GM04503 (cell line): ENCODE data around the gene ATP5MC2.
"Not testable (repeated sequence)": the region's sequence is repeated elsewhere in the genome, so short reads cannot be mapped to it uniquely, and the experiment has no call there.

ENCODE experiments used
- DNase-seq: peaks from one replicate; pipeline ENCODE4 v3.0.0-alpha.2; 2012; ENCODE audit warnings: low read depth

ATP5MC2 gene

DNA sequence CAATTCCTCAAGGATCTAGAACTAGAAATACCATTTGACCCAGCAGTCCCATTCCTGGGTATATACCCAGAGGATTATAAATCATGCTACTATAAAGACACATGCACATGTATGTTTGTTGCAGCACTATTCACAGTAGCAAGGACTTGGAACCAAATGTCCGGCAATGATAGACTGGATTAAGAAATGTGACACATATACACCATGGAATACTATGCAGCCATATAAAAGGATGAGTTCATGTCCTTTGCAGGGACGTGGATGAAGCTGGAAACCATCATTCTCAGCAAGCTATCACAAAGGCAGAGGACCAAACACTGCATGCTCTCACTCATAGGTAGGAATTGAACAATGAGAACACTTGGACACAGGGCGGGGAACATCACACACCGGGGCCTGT lies 29.6 kb downstream of the ATP5MC2 start:
- not testable (repeated sequence) for DNase-seq

DNA sequence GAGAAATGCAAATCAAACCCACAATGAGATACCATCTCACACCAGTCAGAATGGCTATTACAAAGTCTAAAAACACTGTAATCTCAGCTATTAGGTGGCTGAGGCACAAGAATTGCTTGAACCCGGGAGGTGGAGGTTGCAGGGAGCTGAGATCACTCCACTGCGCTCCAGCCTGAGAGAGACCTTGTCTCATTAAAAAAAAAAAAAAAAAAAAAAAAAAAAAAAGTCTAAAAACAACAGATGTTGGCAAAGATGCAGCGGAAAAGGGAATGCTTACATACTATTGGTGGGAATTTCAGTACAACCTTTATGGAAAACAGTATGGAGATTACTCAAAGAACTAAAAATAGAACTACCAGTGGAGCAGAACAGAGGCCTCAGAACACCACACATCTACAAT lies 30.7 kb downstream of the ATP5MC2 start:
- DNase-seq: no peak

DNA sequence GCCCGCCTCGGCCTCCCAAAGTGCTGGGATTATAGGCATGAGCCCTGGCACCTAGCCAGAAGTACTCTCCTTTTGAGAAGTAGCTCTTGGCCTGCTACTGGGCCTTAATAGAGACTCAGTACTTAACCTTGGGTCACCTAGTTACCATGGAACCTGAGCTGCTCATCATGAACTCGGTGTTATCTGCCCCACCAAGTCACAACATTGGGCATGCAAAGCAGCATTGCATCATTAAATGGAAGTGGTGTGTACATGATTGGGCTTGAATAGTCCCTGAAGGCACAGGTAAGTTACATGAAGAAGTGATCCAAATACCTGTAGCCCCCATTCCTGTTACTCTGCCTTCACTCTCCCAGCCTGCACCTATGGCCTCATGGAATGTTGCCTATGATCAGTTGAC lies 31.8 kb downstream of the ATP5MC2 start:
- no peak for DNase-seq

DNA sequence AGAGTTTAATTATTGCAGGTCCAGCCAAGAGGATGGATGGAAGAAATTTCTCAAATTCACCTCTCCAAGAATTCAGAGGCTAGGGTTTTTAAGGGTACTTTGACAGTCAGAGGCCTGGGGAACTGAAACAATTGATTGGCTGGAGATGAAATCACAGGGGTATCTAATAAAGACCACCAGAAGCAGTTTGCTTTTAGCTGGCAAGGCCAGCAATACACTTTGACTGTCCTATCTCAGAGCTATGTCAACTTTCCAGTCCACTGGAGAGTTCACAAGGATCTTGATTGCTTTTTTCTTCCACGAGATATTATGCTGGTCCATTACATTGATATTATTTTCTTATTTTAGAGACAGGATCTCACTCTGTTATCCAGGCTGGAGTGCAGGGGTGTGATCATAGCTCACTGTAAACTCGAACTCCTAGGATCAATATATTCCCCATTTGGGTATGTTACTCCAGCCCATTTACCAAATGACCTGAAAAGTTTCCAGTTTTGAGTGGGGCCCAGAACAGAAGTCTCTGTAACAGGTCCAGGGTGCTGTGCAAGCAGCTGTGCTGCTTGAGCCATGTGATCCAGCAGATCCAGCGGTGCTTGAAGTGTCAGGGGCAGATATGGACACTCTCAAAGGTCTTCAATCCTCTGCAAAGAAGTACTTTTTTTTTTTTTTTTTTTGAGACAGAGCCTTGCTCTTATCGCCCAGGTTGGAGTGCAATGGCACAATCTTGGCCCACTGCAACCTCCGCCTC lies 32.5 kb downstream of the ATP5MC2 start:
- DNase-seq: no peak

DNA sequence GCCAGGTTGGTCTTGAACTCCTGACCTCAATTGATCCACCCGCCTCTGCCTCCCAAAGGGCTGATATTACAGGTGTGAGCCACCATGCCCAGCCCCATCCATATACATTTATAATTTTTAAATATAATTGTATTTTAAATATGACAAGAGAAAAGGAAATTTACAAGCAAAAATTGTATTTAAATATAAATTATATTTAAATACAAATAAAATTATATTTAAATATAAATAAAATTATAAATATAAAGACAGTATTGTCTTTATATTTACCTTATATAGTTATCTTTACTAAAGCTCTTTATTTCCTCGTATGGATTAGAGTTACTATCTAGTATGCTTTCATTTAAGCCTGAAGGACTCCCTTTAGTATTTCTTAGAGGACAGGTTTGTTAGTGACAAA lies 37.8 kb downstream of the ATP5MC2 start:
- DNase-seq: no peak

DNA sequence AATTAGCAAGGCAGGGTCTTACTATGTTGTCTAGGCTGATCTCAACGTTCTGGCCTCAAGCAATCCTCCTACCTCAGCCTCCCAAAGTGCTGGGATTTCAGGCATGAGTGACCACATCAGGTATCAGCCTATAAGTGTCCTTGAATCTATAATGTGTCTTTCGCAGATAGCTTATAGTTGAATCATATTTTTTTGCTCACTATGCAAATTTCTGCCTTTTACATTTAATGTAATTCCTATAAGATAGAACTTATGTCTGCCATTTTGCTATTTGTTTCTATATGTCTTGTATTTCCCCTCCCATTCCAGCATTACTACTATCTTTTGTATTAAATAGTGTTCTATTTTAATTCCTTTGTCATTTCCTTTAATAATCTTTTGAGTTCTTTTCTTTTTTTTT lies 39.2 kb downstream of the ATP5MC2 start:
- DNase-seq: no peak

DNA sequence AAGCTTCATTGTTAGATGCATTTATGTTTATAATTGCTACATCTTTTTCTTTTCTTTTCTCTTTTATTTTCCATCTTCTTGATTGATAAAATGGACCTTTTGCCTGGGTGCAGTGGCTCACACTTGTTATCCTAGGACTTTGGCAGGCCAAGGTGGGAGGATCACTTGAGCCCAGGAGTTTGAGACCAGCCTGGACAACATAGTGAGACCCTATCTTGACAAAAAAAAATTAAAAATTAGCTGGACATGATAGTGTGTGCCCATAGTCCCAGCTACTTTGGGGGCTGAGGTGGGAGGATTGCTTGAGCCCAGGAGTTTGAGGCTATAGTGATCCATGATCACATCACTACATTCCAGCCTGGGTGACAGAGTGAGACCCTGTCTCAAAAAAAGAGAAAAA lies 40.2 kb downstream of the ATP5MC2 start:
- DNase-seq: not testable (repeated sequence)

DNA sequence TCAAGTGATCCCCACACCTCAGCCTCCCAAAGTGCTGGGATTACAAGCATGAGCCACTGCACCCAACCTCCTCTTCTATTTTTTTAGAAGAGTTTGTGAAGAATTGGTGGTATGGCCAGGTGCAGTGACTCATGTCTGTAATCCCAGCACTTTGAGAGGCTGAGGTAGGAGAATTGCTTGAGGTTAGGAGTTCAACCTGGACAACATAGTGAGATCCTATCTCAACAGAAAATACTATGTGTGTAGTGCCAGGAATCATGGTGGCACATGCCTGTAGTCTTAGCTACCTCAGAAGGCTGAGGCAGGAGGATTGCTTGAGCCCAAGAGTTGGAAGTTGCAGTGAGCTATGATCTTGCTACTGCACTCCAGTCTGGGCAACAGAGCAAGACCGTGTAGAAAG lies 44.2 kb downstream of the ATP5MC2 start:
- no peak for DNase-seq

DNA sequence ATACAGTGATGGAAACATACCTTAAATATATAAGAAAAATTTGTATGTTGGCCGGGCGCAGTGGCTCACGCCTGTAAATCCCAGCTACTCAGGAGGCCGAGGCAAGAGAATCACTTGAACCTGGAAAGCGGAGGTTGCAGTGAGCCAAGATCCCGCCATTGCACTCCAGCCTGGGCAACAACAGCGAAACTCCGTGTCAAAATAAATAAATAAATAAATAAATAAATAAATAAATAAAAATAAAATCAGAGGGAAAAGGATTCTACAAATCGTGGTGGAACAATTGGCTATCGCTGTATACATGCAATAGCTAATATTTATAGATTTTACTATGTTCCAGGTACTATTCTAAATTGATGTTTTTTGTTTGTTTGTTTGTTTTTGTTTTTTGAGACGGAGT lies 48.0 kb downstream of the ATP5MC2 start:
- no peak for DNase-seq

DNA sequence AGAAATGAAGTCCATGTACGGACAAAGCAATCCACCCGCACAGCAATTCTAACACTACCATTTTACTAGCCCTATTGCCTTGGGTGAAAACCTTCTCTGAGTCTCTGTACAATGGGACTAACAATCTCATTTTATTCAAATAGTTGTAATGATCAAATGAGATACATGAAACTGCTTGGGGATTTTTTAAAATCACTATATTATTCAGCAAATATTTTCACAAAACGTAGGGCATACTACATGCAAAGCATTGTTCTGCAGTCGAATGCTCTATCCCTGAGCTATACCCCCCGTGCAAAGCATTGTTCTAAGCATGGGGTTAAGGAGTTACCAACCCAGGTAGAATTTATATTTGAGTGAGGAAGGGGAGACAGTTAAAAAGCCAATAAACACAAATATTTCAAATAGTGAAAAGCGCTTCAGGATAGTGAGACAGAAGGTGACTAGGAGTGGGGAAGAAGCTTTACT lies 49.1 kb downstream of the ATP5MC2 start:
- no peak for DNase-seq

DNA sequence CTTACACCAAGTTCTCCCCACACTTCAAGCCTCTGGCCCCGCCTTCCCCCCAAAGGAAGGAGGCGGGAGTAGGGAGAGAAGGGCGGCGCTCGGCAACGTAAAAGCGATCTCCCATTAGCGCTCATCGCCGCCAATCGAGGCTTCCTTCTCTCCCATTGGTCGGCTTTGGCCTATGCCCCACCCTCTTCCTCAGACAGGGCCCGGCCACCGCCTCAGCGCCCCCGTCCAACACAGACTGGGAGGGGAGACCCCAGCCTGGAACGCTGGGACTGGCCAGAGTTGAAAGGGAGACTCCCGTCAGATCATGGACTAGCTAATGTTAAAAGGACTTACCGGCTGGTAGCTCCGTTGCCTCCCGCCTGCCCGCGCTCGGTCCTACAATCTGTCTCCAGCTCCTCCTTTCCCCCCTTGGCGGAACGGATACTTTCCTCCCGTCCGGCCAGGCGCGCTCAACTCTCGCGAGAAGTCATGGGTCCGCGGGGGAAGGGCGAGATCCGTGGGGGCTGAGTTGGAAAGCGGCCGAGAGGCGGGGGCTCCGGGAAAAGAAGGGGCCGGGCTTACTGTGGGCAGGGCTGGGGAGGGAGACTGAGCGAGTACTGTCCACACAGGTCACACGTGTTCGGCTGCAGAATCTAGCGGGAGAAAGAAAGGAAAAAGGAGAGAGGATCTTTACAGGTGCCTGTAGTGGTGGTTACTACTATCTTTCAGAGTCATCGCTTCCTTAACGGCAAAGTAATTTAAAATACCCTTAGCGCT lies 49.8 kb downstream of the ATP5MC2 start, which contains the start of gene ATF7:
Gene ATF7 (minus strand): TSS at position 437 of the 756 bp plus-strand sequence. CDS start 25,382 bp downstream, outside the sequence.
- DNase-seq: peak; percentile 86

DNA sequence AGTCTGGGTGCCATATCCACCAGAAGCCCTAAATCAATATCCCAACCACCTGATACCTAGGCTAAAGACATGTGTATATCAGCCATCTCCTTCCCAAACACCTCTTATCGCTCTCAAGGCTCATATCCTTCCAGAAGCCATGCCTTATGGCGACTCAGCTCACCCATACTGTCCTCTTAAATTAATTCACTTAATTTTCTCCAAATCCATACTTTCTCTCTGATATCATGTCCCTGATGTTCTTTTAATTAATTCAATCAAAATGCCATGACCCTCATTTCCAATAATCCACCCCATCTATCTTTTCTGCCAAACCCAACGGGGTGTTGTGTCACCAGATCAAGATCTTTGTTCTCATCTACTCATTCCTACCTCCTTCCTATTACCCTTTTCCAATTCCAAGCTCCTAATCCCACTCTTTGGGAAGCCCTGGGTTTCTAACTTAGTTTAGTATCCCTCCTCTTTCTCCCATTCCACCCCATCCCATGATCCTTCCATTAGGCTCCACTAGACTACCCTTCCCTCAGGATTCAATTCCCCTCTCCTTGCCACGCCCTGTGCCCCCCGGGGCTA lies 50.4 kb downstream of the ATP5MC2 start:
- no peak for DNase-seq

DNA sequence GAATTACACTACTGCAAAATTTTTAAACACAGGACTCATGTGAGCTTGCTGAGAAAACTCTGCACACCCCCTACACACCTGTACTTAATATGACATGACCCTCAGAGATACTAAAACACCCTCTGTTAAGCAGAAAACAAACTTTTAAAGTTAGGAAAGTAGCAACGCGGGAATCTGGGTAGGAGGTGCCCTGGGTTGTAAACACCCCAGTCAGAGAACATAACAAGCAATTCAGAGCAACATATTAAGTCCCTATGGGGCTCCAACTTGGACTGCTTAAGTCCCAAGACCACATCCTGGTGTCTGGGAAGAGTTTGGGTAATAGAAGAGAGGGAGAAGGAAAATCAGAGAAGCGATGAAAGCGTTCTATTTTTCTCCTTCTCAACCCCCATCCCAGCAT lies 50.9 kb downstream of the ATP5MC2 start:
- no peak for DNase-seq

DNA sequence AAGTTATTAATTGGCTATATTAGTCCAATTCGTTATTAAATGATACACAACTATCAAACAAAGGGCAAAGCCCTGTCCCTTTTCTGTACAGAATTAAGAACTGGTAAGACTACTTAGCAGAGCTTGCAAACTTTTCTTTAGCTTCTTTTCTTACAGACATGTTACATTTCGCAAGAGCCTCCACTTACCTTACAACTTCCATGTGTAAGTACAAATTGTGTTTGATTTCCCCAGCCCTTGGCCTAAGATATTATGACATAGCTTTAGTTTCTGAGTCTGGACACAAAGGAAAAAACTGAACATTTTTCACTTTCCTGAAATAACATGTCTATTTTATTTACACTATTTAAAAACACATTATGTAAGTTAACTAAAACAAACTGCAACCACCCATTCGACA lies 51.4 kb downstream of the ATP5MC2 start:
- no peak for DNase-seq

DNA sequence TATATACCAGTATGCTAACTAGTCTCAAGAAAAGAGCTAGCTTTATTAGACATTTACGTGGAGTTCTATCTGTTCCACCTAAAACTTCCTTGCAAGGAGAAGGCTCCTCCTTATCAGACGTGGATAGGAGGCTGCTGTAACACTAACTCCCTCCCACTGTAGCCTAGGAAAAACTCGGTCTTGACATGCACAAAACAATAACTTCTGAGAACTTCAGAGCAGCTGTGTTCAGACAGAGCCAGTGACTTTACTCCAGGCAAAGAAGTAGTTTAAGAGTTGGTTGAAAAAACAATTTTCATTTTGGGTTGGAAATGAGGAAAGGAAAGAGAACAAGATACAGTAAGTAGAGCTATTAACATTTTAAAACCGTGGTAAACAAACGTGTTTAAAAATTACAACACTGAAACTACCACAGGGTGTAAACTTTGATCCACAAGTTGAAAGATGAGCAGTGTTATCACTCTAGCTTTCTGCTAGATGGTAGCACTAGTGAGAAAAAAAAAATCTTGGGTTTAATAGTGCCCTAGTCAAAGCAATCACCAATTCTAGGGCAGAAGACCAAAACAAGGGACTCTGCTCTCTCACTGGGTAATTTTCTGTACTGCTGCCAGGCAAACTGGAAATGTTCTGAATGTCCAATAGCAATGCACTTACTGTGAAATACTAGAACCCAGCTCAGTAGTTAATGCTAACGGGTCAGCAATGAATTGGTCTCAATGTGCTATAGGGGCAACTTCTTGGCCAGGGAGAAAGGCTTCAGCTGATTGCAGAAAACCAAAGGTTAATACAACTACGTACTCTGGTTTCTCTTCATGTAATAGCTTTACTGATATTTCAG lies 52.1 kb downstream of the ATP5MC2 start:
- no peak for DNase-seq

DNA sequence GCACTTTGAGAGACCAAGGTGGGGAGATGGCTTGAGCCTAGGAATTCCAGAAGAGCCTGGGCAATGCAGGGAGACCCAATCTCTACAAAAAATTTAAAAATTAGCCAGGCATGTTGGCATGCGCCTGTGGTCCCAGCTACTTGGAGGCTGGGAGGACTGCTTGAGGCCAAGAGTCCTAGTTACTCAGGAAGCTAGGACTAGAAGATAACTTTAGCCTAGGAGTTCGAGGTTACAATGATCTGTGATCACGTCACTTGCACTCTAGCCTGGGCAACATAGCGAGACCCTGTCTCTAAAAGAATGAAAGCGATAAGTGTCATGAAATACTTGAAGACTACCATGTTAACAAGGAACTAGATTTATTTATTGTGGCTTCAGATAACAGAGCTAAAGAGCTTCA lies 53.2 kb downstream of the ATP5MC2 start:
- DNase-seq: no peak

DNA sequence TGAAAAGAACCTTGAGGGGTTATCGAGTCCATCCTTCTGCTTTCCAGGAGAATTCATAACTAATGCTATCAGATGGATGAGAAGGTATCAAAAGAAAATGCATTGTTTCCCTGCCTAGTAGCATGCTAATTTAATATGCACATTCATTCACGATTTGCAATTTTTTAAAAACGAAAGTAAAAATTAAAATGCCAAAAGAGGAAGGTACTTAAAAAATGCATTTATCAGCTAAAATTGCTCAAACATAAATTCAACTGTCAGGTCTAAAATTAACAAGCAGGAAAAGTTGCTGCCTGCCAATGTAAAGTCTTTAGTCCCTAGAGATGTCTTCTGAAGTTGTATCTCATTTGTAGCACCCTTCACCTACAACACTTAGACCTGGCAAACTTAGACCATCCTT lies 57.6 kb downstream of the ATP5MC2 start:
- DNase-seq: no peak

DNA sequence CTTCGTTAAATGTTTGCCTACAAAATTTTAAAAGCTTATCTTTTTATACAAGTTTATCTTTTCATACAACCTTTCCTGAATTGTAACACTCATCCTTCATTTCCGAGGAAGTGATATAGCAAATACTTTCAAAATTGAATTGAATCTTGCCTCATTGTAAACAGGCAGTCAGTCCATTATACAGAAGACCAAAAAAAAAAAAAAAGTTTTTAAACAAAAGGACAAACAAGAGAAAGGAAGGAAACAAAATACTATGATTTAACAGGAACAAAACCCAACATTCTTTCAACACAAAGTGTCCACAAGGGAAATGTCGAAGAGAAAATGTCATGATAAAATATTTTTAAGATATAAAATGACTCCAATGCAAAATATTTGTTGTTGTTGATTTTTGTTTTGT lies 58.2 kb downstream of the ATP5MC2 start:
- no peak for DNase-seq

DNA sequence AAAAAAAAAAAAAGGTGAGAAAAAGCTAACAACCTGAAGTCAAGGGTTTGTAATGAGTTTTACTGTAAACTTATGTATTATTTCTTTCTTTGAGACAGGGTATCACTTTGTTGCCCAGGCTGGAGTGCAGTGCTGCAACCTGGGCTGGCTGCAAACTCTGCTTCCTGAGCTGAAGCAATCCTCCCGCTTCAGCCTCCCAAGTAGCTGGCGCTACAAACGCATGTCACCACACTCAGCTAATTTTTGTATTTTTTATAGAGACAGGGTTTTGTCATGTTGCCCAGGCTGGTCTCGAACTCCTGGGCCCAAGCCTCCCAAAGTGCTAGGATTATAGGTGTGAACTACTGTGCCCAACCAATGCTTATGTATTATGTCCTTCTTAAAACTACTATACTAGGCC lies 58.9 kb downstream of the ATP5MC2 start:
- DNase-seq: no peak
